HUES48 (cell line): ENCODE data around the gene TMEM44.

Experiments
- H3K27ac ChIP-seq: one replicate; pipeline ENCODE4 v1.7.0; 2013; ENCODE audit warnings: low read depth, low read length, inconsistent platforms
- H3K27me3 ChIP-seq: 2 replicates; pipeline ENCODE4 v1.6.1; 2013; ENCODE audit warnings: mild to moderate bottlenecking, low read length; ENCODE audit not compliant: control insufficient read depth, insufficient read depth
- H3K36me3 ChIP-seq: 2 replicates; pipeline ENCODE4 v1.6.1; 2013; ENCODE audit warnings: low read length; ENCODE audit not compliant: control insufficient read depth, insufficient read depth
- H3K4me1 ChIP-seq: 2 replicates; pipeline ENCODE4 v1.6.1; 2013; ENCODE audit warnings: mild to moderate bottlenecking, low read length; ENCODE audit not compliant: control insufficient read depth, insufficient read depth
- H3K4me3 ChIP-seq: 2 replicates; pipeline ENCODE4 v1.5.1; 2013; ENCODE audit warnings: mild to moderate bottlenecking, low read depth, low read length
- H3K9ac ChIP-seq: 2 replicates; pipeline ENCODE4 v1.6.1; 2013; ENCODE audit warnings: mild to moderate bottlenecking, low read depth, low read length, moderate library complexity
- H3K9me3 ChIP-seq: 2 replicates; pipeline ENCODE4 v1.6.1; 2013; ENCODE audit warnings: low read length; ENCODE audit not compliant: control insufficient read depth, insufficient read depth

Gene TMEM44

DNA sequence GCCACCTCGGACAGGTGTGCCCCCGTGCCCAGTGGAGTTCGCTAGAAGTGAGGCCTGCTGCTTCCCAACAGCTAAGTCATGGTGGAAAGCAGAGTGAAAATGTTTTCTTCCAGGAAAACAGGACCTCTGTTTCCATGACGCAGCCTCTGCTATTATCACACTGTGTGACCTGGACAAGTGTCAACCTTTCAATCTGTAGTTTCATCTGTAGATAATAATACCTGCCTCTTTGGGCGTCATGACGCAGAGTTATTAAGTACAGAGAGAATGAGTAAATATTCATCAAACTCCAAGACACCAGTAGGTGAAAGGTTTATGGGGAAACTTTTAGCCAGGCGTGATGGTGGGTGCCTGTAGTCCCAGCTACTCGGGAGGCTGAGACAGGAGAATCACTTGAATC lies 62.3 kb downstream of the TMEM44 start:
- H3K4me3 ChIP-seq: no peak overlapping the region
- H3K9ac ChIP-seq: no peak overlapping the region
- no peaks in the 10 kb centered on the region for H3K9me3 ChIP-seq
- H3K27me3 ChIP-seq: no peaks in the 10 kb centered on the region
- peaks cover 2% of the 10 kb centered on the region; the same call in 1 of the 2 replicates for H3K4me1 ChIP-seq
- H3K36me3 ChIP-seq: no peaks in the 10 kb centered on the region
- H3K27ac ChIP-seq: peak overlapping the region; percentile 2

DNA sequence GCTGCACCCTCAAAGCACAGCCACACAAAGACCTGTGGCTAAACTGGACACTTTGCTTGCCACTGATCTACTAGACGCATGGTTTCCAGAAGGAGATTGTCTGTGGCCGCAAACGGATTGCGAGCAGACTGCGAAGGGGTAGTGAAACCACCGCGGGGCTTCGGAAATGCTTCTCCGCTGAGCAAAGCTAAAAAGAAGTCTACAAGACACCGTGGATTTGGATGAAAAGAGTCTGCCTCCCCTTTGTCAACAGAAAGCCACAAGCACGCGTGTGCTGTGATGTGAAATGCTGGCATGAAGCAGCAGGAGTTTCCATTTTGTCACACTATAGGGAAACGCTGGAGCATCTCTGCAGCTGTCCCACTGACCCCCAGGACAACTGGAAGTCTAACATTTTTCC lies 63.0 kb downstream of the TMEM44 start:
- Histone ChIP-seq H3K36me3 (no peaks in the 10 kb centered on the region), H3K4me3 (no peak overlapping the region), H3K9ac (no peak overlapping the region), H3K9me3 (no peaks in the 10 kb centered on the region), H3K27ac (no peak overlapping the region), H3K4me1 (peaks cover 7% of the 10 kb centered on the region; the same call in 1 of the 2 replicates), H3K27me3 (no peaks in the 10 kb centered on the region)

DNA sequence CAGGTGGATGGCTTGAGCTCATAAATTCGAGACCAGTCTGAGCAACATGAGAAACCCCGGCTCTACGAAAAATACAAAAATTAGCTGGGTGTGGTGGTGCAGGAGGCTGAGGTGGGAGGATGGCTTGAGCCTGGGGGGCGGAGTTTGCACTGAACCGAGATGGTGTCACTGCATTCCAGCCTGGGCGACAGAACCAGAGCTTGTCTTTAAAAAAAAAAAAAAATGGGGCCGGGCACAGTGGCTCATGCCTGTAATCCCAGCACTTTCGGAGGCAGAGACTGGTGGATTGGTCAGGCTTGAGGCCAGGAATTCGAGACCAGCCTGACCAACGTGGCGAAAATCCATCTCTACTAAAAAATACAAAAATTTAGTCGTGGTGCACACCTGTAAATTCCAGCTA lies 64.0 kb downstream of the TMEM44 start:
- no peaks in the 10 kb centered on the region for H3K9me3 ChIP-seq
- H3K9ac ChIP-seq: no peak overlapping the region
- H3K4me3 ChIP-seq: no peak overlapping the region

DNA sequence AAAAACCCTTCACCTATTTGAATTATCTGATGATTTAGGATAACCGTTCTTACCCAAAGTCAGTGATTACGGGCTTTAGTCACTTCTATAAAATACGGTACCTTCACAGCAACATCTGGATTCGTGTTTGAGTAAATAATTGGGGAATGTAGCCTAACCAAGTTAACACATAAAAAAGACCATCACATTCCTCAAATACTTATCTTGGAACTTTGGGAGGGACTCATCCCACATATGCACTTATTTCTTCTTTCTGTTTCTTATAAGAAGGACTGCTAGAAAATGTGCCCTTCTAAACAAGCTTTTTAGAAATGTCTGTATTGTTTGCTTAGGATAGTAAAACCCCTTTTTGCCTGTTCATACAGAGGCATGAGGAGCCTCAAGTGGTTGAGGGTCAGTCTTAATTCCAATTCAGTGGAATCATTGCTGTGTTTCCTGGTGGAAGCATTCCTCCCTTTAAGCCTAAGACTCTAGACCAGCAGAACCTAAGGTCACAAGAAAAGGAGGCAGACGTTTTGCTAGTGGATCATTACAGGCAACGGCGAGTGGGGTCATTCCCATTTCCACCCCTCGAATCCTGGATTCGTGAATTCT lies 67.5 kb downstream of the TMEM44 start:
- no peaks in the 10 kb centered on the region for H3K9me3 ChIP-seq
- H3K27me3 ChIP-seq: no peaks in the 10 kb centered on the region
- H3K36me3 ChIP-seq: no peaks in the 10 kb centered on the region
- H3K9ac ChIP-seq: no peak overlapping the region
- H3K4me3 ChIP-seq: no peak overlapping the region
- peaks cover 7% of the 10 kb centered on the region; the same call in 1 of the 2 replicates for H3K4me1 ChIP-seq
- no peak overlapping the region for H3K27ac ChIP-seq

More for the DNA sequence above, 64.0 kb downstream of the TMEM44 start:
- Histone ChIP-seq H3K36me3 (no peaks in the 10 kb centered on the region), H3K4me1 (peaks cover 7% of the 10 kb centered on the region; the same call in 1 of the 2 replicates), H3K27me3 (no peaks in the 10 kb centered on the region), H3K27ac (no peak overlapping the region)

DNA sequence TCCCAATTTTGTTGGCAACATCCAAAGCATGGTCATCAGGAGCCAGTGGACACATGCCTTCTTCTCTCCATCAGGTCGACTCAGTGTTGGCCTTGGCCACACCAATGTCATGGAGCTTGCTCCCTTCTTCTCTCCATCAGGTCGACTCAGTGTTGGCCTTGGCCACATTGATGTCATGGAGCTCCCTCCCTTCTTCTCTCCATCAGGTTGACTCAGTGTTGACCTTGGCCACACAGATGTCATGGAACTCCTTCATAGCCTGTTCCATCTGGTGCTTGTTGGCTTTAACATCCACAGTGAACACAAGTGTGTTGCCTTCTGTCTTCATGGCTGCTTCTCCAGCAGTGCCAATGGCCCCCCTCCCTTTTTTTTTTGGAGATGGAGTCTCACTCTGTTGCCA lies 70.2 kb downstream of the TMEM44 start:
- no peaks in the 10 kb centered on the region for H3K27me3 ChIP-seq
- no peak overlapping the region for H3K27ac ChIP-seq
- no peak overlapping the region for H3K9ac ChIP-seq
- H3K4me1 ChIP-seq: peaks cover 7% of the 10 kb centered on the region; the same call in 1 of the 2 replicates
- no peak overlapping the region for H3K4me3 ChIP-seq
- no peaks in the 10 kb centered on the region for H3K9me3 ChIP-seq
- H3K36me3 ChIP-seq: no peaks in the 10 kb centered on the region

DNA sequence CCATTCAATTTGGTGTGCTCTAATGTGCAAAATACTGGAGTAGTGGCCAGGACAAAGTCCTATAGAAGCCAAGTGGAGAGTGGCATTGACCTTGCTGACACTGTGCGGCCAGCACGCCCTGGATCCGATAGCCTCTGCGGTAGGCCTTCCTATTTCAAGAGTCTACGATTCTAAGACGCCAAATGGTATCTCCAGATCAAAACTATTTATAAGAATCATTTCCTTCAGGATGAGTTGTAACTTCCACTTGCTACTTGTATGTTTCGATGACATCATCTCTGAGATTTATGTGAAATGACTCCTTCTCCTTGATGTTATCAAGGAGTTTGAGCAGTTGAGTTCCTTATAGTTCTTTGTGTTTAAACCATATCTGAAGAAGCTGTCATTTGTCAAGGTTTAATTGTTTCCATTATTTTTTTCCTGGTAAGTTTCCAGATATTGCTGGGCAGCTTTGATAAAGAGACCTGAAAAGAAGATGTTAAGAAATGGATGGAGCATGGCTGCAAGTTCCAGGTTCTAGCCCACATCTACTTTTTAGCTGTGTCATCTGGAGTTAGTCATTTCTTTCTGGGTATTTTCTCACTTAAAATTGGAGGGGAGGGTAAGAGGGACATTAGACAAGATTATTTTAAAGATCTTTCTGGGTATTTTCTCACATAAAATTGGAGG lies 71.8 kb downstream of the TMEM44 start:
- Histone ChIP-seq H3K4me1 (peaks cover 11% of the 10 kb centered on the region), H3K9ac (no peak overlapping the region), H3K9me3 (no peaks in the 10 kb centered on the region), H3K4me3 (no peak overlapping the region), H3K27me3 (no peaks in the 10 kb centered on the region), H3K36me3 (no peaks in the 10 kb centered on the region), H3K27ac (no peak overlapping the region)

DNA sequence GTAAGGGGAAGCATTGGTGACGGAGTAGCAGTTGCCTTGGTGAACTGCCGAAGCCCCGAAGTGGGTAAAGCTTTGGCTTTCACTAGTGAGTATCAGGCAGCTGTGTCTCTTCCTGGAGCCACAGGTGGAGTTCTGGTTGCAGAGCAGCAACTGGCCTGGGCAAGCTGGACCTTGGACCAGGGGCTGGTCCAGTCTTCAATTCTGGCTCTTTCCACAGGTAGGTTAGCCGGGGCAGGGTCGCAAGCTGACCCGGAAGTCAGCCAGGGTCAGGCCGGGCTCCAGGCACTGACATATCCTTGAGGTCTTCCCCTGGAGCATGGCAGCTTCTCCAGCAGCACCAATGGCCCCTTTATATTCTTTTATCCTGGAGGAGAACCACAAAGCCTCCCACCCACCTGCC lies 73.2 kb downstream of the TMEM44 start:
- Histone ChIP-seq H3K27ac (no peak overlapping the region), H3K4me1 (peaks cover 10% of the 10 kb centered on the region; the same call in 1 of the 2 replicates), H3K9me3 (no peaks in the 10 kb centered on the region), H3K9ac (no peak overlapping the region), H3K4me3 (no peak overlapping the region), H3K36me3 (no peaks in the 10 kb centered on the region), H3K27me3 (no peaks in the 10 kb centered on the region)

DNA sequence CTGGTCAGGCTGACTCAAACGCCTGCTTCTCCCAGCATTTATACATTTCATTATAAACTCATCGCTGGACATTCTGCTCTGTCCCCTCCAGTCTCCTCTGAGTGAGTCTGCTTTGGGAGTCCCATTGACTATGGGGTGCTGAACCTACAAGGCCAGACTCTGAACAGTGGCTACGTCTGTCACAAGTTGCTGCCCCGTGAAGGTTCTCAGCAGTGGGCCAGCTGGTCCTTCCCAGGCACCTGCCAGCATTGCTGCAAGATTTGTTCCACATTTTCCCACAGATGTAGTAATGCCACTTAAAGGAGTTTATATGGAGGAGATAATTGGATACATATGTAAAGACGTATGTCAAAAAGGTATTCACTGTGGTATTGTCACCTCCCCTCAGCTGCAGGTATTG lies 73.7 kb downstream of the TMEM44 start:
- Histone ChIP-seq H3K4me3 (no peak overlapping the region), H3K9ac (no peak overlapping the region), H3K9me3 (no peaks in the 10 kb centered on the region), H3K27ac (no peak overlapping the region), H3K4me1 (peaks cover 10% of the 10 kb centered on the region; the same call in 1 of the 2 replicates), H3K27me3 (no peaks in the 10 kb centered on the region), H3K36me3 (no peaks in the 10 kb centered on the region)

DNA sequence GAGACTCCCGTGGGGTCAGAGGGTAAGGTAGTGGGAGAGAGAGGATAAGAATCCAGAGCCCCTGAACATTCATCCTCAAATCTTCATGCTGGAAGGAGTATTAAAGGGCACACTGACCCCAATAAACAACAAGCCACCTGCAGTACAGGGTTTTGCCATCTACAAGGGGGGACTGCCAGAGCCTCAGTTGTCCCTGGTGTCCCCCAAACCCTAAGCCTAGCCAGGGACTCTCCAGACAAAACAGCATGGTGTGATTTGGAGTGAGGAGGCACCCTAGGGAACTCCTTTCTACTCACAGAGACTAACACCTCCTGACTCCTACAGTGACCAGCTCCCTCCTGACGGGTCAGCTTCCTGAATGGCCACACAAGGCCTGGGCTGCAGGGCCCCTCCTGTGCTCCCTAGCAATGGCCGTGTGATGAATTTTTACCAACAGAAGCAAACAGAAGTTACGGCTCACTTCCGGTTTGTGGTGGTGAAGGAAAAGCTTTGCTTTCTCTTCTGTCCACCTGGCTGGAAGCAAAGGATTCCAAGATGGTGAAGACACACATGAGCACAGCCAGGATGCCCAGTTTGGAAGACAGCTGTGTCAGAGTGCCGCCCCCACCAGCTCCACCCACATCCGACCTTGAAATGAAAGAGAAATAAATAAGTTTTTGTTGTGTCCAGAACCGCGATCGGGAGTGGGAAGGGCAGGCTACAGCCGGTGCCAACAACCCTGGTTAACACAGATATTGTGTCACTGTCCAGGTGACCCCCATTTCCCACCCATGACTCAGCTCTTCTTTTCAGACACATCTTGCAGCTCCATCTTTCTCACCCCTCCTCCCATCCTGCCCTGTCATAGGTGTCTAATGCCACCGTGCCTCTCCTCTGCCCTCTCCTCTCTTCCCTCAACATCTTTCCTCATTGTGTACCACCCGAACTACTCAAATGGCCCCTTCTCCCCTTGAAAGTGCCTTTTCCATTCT lies 76.8 kb downstream of the TMEM44 start:
- H3K4me1 ChIP-seq: peaks cover 10% of the 10 kb centered on the region; the same call in 1 of the 2 replicates
- H3K27me3 ChIP-seq: no peaks in the 10 kb centered on the region
- no peak overlapping the region for H3K27ac ChIP-seq
- H3K36me3 ChIP-seq: no peaks in the 10 kb centered on the region
- no peak overlapping the region for H3K9ac ChIP-seq
- no peaks in the 10 kb centered on the region for H3K9me3 ChIP-seq
- no peak overlapping the region for H3K4me3 ChIP-seq

DNA sequence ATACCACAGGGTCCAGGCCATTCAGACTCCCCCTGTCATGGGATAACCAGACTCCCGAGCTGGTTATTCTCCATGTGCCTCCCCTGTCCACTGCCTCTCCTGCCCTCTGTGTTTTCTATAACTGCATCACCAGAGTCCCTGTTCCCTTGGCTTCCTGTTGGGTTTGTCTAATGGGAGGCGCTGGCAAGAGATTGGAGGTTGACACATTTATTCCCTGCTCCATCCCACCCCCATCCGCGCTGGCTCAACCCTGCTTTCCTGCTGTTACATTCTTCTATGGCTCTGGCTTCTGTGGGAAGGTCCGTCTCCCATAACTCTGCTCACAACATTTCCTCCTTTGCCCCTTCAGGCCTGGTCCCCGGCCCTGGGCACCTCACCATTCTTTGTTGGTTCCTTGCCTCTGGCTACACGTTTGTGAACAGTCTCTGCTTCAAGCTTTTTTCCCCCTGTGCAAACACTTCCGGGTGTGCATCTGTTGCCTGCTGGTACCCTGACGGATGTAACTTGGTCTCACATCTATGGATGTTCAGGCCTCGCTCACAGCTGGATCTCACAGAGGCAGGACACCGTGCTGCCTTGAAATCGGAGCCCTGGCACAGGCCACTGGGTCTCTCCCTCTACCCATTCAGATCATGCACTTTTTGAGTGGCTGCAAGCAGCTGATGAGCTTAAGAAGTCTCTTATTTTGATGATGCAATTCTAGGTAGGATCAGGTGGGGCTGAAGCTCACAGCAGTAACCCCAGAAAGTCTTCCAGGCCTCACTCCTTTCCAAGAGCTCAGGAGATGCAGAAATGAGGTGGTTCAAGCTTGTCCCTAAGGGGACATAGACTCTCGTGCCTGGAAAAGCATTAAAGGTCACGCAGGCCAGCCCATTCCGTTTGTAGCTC lies 77.8 kb downstream of the TMEM44 start:
- H3K36me3 ChIP-seq: no peaks in the 10 kb centered on the region
- H3K9me3 ChIP-seq: no peaks in the 10 kb centered on the region
- H3K27me3 ChIP-seq: no peaks in the 10 kb centered on the region
- H3K4me1 ChIP-seq: peaks cover 10% of the 10 kb centered on the region; the same call in 1 of the 2 replicates
- H3K4me3 ChIP-seq: no peak overlapping the region
- H3K27ac ChIP-seq: no peak overlapping the region
- H3K9ac ChIP-seq: no peak overlapping the region
